ENCODE measurements around the gene ENTPD2.

ENTPD2 gene

GRCh38 chr9:137039611-137040366, 14.1 kb downstream of the ENTPD2 start:
- H3K27me3 ChIP-seq (ENCODE audit: insufficient read depth, low read depth, severe bottlenecking) = no peaks in the 10 kb centered on the region
- no peaks in the 10 kb centered on the region for H3K9me3 ChIP-seq (ENCODE audit: severe bottlenecking)
- DNase-seq = no peak
- TF ChIP-seq, protein P1, sequence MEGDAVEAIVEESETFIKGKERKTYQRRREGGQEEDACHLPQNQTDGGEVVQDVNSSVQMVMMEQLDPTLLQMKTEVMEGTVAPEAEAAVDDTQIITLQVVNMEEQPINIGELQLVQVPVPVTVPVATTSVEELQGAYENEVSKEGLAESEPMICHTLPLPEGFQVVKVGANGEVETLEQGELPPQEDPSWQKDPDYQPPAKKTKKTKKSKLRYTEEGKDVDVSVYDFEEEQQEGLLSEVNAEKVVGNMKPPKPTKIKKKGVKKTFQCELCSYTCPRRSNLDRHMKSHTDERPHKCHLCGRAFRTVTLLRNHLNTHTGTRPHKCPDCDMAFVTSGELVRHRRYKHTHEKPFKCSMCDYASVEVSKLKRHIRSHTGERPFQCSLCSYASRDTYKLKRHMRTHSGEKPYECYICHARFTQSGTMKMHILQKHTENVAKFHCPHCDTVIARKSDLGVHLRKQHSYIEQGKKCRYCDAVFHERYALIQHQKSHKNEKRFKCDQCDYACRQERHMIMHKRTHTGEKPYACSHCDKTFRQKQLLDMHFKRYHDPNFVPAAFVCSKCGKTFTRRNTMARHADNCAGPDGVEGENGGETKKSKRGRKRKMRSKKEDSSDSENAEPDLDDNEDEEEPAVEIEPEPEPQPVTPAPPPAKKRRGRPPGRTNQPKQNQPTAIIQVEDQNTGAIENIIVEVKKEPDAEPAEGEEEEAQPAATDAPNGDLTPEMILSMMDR (IDR thresholded peaks at IDR 0.05; ENCODE audit: low read depth, low read length) = no peak
- peaks cover 31% of the 10 kb centered on the region for H3K36me3 ChIP-seq
- no peak overlapping the region for H3K27ac ChIP-seq
- no peak overlapping the region for H3K4me3 ChIP-seq (ENCODE audit: low read depth, low read length)

- H3K27me3 ChIP-seq (ENCODE audit: insufficient read depth, low read depth, severe bottlenecking) = no peaks in the 10 kb centered on the region
- H3K27ac ChIP-seq = no peak overlapping the region
- H3K36me3 ChIP-seq = peaks cover 31% of the 10 kb centered on the region
- TF ChIP-seq, protein P1 (IDR thresholded peaks at IDR 0.05; ENCODE audit: low read depth, low read length) = no peak
- no peaks in the 10 kb centered on the region for H3K9me3 ChIP-seq (ENCODE audit: severe bottlenecking)
- DNase-seq = no peak
- H3K4me3 ChIP-seq (ENCODE audit: low read depth, low read length) = no peak overlapping the region
Measured at GRCh38 chr9:137038916-137039315, 14.9 kb downstream of the ENTPD2 start.

- no peak for DNase-seq
- H3K9me3 ChIP-seq (ENCODE audit: severe bottlenecking) = no peaks in the 10 kb centered on the region
- H3K4me3 ChIP-seq (ENCODE audit: low read depth, low read length) = no peak overlapping the region
- TF ChIP-seq, protein P1 (IDR thresholded peaks at IDR 0.05; ENCODE audit: low read depth, low read length) = no peak
- H3K27ac ChIP-seq = no peak overlapping the region
- H3K27me3 ChIP-seq (ENCODE audit: insufficient read depth, low read depth, severe bottlenecking) = no peaks in the 10 kb centered on the region
- H3K36me3 ChIP-seq = peaks cover 28% of the 10 kb centered on the region
Measured at GRCh38 chr9:137037483-137037882, 16.4 kb downstream of the ENTPD2 start.

DNA sequence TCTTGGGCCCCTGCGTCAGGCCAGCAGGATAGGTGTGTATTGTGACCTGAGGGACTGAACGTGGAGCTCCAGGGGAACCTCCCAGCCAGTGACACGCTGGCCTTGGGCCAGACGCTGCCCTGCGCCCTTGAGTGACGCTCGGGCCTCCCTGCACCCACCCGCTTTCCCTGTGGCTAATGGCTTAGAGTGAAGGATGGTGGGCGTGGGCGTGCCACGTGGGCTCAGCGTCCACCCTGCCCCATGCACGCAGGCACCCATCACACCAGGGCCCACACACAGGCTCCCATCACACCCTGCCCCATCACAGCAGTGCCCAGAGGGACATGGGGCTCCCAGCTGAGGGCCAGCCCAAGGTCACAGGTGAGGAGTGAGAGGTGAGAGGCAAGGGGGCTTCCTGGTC, 16.8 kb downstream of the ENTPD2 start:
- DNase-seq = no peak
- H3K4me3 ChIP-seq (ENCODE audit: low read depth, low read length) = no peak overlapping the region
- H3K27me3 ChIP-seq (ENCODE audit: insufficient read depth, low read depth, severe bottlenecking) = no peaks in the 10 kb centered on the region
- TF ChIP-seq, protein P1 (IDR thresholded peaks at IDR 0.05; ENCODE audit: low read depth, low read length) = no peak
- H3K36me3 ChIP-seq = peaks cover 28% of the 10 kb centered on the region
- no peaks in the 10 kb centered on the region for H3K9me3 ChIP-seq (ENCODE audit: severe bottlenecking)
- no peak overlapping the region for H3K27ac ChIP-seq

DNA sequence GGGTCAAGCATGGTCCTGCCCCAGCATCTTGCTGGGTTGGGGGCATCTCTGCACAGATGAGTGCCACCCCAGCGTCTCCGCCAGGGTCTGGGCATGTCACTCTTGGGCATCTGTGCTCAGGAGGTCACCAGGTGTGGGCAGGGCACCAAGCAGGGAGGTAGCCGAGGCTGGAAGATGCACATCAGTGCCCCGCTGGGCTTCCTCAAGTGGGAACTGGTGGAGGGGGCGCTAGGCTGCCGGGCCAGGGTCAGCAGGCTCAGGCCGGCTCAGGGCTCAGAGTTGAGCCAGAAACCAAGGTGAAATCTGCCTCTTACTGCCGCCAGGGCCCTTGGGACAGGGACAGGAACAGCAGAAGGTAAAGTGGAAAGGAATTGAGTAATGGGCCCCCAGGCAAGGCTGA, 17.9 kb downstream of the ENTPD2 start:
- no peak overlapping the region for H3K4me3 ChIP-seq (ENCODE audit: low read depth, low read length)
- H3K27ac ChIP-seq = no peak overlapping the region
- TF ChIP-seq, protein P1 (IDR thresholded peaks at IDR 0.05; ENCODE audit: low read depth, low read length) = no peak
- no peaks in the 10 kb centered on the region for H3K9me3 ChIP-seq (ENCODE audit: severe bottlenecking)
- peaks cover 23% of the 10 kb centered on the region for H3K36me3 ChIP-seq
- no peak for DNase-seq
- no peaks in the 10 kb centered on the region for H3K27me3 ChIP-seq (ENCODE audit: insufficient read depth, low read depth, severe bottlenecking)

DNA sequence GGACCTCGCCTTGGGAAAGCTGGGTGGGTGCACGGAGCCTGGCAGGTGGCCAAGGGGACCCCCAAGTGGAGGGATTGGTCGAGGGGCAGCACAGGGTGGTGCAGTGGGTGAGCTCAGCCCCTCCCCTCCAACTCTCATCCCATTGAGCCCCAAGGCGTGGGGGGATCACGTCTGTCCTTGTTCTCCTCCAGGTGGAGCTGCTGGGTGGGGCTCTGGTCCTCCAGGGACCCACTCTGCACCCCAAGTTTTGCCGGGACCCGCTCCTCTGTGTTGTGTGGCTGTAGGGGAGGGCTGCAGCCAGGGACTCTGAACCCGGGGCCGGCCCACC, 18.4 kb downstream of the ENTPD2 start:
- Histone ChIP-seq H3K36me3 (peaks cover 20% of the 10 kb centered on the region), H3K9me3 (ENCODE audit: severe bottlenecking) (no peaks in the 10 kb centered on the region), H3K27me3 (ENCODE audit: insufficient read depth, low read depth, severe bottlenecking) (no peaks in the 10 kb centered on the region), H3K4me3 (ENCODE audit: low read depth, low read length) (no peak overlapping the region), H3K27ac (no peak overlapping the region)
- TF ChIP-seq, protein P1 (IDR thresholded peaks at IDR 0.05; ENCODE audit: low read depth, low read length) = no peak
- DNase-seq = no peak

Data from WERI-Rb-1 (cell line).